CD4-positive, alpha-beta T cell treated with Interleukin-15 for 4 hours (primary cell): Measurements from ENCODE around the gene HOXB4.

Experiments used
- DNase-seq: peaks from one replicate; pipeline ENCODE4 v3.0.0-alpha.2; 2020; ENCODE audit warnings: low spot score

HOXB4 gene

DNA sequence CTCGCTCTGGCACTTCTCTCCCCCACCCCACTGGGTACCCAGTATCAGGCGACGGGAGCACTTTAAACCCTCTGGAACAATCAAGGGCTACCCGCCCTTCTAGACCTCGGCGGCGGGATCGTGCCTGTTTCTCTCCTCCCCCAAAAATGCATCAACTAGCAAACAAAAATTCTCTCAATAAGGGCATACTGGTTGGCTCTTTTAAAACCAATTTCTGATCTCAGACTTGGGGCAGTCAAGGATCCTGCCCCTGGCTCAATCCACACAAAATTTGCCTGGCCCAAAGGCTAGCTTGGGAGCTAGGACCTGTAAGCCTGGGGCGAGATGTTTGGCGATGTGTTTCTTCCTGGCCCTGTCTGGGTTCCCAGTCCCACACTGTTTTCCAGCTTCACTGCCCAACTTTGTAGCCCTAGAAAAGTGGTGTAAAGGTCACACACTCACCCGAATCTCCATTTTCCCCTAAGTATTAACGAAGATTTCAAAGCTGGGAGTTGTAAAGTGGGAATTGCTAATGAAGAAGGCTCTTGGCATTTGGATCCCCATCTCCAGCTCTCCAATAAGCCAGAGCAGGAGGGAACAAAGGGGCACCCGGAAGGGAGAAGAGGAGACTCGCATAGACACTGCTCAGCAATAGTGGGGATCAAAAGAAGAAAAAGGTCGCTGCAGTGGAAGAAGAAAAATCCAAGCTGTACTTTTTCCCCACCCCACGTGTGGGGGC is 18.9 kb downstream of the HOXB4 start:
- DNase-seq = no peak

- DNase-seq = no peak
These were observed 19.4 kb downstream of the HOXB4 start for GRCh38 chr17:48558831-48559121.

GRCh38 chr17:48558057-48558830 is 19.9 kb downstream of the HOXB4 start:
- DNase-seq = no peak

GRCh38 chr17:48556576-48557401 is 21.4 kb downstream of the HOXB4 start:
- no peak for DNase-seq

DNA sequence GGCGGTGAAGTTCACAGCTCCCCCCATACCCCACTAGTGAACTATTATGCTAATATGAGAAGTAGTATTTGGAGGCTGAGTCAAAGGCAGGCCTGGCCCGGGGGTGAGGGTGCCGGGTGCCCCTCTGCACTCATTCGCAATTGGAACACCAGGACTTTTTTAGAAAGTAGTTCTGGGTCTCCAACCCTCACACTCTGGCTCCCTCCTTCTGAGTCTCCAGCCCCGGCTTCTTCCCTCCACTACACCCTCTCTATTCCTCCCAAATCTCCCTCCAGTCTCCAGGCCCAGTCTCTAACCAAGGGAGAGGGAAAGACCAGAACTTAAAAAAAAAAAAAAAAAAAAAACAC is 21.9 kb downstream of the HOXB4 start:
- no peak for DNase-seq

DNA sequence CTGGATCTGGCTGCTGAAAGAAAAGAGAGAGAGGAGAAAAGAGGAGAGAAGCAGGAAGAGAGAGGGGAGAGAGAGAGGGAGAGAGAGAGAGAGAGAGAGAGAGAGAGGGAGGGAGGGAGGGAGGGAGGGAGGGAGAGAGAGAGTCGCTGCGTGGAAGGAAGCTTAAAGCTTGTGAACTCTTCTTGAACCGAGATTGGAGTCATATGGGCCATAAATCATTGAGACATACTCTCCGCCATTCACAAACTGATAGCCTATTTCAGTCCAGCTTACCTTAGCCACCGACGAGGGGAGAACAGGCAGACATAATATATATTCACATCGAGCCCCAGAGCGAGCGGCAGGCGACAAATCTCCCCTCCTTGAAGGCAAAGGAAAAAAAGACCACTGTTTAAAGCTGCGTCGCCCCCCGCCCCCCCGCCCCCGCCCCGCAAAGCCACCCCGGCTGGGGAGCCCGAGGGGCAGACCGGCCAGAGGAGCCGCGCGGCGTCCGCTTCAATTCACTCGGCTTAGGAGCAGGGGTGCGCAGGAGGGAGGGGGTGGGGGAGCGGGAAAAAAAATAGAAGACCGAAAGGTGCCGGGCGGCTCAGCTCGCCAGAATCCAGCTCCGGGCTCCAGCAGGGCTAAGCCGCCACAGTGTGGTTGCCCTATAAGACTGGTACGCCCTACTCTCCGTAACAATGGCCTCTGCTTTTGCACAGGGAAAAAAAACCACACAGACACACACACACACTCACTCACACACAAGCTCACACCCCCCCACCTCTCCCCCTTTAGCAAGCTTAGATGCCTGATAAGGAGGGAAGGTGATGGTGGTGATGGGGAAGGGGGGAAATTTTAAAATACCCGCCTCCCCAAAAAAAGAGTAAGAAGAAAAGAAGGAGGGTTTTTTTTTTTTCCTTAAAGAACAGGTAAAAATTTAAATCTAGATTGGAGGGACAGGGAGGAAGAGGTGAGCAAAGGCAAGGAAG is 22.6 kb downstream of the HOXB4 start:
- DNase-seq = no peak

DNA sequence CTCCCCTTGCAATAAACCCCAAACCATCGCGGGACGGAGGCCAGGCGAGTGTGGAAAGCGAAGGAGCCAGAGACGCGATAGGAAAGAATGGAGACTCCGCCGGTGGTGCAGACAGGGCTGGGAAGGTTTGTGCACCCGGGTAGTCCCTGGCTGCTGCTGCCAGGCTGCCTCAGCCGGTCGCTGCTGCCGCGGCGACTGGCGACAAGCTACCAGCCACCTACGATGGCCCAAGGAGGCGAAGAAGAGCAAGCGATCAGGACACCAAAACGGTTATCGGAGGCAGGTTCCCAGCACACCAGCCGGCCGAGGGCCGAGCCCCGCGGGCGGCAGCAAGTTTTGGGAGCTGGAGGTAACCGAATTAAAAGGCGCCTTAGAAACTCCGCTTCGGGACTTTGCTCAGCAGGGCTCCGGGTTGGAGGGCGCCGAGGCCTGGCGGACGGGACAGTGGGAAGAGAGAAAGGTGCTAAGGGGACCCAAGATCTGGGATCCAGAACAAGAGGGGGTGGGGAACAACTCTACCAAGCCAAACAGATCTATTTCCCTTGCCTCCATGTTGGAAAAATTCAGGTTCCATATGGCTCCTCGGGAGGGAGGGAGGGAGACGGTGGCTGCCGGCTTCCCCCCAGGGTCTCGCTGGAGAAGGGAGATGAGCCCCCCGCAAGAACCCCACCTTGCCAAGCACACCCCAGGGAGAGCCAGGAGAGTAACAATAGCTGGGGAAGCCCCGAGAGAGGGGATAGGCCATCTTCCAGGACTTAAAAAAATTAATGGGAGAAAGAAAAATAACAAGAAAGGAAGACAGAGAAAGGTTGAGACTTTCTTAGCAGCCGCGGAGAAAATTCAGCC is 23.5 kb downstream of the HOXB4 start:
- DNase-seq = no peak

DNA sequence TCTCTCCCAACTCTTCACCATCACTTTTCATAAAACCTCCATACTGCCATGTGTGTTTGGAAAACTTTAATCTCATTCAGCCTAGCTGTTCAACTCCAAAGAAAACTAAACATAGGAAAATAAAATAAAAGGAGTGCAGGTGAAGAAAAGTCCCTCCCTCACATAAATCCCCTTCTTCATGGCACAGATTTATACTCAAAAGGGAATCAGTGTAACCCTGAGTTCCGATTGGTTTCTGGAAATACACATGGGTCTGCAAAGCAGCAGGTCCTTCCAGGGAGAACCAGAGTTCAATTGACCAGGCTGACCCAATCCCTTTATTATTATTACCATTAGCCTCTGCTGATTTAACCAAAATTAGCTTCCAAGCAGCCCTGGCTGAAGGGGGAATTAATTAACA is 24.3 kb downstream of the HOXB4 start:
- DNase-seq = no peak

DNA sequence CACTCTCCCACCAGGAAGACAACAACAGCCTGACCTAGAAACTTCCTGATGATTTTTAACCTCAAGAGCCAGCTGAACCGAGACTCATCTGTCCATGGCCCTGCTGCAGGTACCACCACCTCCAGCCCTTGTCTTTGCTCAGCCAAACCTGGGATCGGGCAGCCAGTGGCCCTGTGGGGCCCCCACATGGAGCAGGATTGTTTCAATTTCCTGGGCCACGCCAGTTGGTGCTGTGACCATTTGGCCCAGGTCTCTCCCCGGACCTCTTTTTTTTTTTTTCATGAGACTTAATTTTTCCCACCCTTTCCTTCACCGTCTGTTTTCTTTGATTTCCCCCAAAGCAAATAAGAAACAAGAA is 25.0 kb downstream of the HOXB4 start:
- no peak for DNase-seq

- DNase-seq = no peak
These were observed 25.5 kb downstream of the HOXB4 start for GRCh38 chr17:48552466-48553189.

GRCh38 chr17:48551596-48552465 is 26.3 kb downstream of the HOXB4 start:
- DNase-seq = no peak

GRCh38 chr17:48551214-48551555 is 27.0 kb downstream of the HOXB4 start:
- no peak for DNase-seq

DNA sequence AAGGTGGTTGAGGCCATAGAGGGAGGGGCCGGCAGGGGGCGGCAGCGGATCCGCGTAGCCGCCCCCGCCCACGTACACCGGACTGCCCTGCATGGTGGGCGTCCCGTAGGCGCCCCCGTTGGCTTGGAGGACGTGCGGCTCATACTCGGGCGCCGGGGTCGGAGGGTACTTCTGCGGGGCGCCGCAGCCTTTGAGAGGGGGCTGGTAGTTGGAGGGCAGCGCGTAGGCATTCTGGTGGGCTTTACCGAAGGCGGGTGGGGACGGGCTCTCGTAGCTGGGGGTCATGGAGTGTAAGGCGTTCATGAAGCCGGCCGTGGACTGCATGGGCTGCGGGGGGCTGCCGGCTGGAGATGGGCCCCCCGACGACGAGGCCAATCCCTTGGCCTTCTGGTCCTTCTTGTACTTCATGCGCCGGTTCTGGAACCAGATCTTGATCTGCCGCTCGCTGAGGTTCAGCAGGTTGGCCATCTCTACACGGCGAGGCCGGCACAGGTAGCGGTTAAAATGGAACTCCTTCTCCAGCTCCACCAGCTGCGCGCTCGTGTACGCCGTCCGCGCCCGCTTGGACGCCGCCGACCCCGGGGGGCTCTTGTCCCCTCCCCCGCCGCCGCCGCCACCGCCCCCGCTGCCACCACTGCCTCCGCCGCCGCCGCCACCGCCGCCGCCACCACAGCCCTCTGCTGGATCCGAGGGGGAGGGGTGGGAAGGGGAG is 27.5 kb downstream of the HOXB4 start:
- DNase-seq = no peak

- DNase-seq = no peak
These were observed 28.1 kb downstream of the HOXB4 start for GRCh38 chr17:48549914-48550501.

GRCh38 chr17:48549281-48549630 is 28.9 kb downstream of the HOXB4 start:
- DNase-seq = no peak

DNA sequence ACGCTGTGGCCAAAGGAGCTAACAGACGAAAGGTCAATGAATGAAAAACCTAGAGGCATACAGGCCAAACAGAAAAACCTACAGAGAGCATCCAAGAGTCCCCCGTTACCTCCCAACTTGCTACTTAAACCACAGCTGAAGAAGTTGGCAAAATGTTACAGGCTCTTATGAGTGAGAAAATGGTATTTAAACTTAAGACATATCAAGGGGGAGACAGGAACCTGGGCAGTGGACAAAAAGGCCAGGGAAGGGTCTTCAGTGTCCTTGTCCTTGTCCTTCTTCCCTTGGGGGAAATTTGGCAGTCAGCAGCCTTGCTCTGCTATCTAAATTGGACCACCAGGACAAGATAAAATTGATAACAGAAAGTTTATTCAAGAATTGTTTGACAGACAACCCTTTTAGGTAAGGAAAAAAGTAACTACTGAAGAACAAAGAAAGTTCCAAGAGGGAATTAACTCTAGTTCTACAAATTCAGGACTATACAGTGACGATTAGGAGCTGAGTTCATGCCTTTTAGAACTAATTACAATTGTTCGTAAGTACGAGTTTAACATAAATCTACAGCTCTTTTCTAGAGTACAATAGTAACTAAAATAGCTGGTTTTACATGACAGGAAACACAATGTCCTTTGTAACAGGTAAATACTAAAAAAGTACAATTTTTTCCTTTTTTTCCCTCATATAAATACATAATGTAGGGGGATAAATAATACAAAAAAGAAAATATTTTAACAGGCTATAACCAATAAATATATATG is 29.4 kb downstream of the HOXB4 start:
- no peak for DNase-seq

GRCh38 chr17:48547808-48548522 is 30.2 kb downstream of the HOXB4 start:
- DNase-seq = peak; percentile 66
